NCI-H1417 treated with DMSO at 0.1 percent for 48 hours (cell line): ENCODE results near the gene SFXN2.
"Not testable (repeated sequence)": the region's sequence is repeated elsewhere in the genome, so short reads cannot be mapped to it uniquely, and the experiment has no call there.

Experiments
- DNase-seq: peaks from one replicate; lab custom pipeline; 2025; lab: John Stamatoyannopoulos, UW

Gene SFXN2, protein sequence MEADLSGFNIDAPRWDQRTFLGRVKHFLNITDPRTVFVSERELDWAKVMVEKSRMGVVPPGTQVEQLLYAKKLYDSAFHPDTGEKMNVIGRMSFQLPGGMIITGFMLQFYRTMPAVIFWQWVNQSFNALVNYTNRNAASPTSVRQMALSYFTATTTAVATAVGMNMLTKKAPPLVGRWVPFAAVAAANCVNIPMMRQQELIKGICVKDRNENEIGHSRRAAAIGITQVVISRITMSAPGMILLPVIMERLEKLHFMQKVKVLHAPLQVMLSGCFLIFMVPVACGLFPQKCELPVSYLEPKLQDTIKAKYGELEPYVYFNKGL

GRCh38 chr10:102714621-102715455 is at the start of gene SFXN2:
TSS of gene SFXN2 (plus strand) at chr10:102714636. CDS start at chr10:102726637, 12,001 bp downstream.
- DNase-seq: no peak

DNA sequence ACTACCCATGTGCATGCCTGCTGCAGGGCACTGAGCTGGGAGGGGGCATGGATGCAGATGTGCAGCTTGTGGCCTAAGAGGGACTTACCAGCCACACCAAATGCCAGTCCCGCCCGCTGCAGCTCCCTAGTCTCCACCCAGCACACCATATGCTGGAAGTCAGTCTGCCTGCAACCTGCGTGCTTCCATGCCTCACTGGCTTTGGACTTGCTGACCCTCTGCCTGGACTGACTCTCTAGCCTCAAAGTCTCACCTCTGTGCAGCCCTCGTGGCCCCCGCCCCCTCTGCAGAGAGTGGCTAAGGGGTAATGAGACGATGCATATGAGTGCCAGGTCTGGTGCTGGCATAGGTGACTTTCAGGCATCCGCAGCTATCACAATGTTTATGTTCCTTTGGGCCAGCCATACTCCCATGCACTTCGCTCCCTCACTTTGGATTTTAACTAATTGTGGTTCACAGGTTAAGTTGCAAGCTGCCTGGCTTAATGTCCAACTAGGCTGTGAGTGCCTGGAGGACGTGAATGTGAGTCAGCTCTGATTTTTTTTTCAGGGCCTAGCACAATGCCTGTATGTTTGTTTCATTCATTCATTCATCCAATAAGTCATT is 48.4 kb upstream of the SFXN2 start:
- DNase-seq: no peak

GRCh38 chr10:102667411-102667810 is 47.0 kb upstream of the SFXN2 start:
- not testable (repeated sequence) for DNase-seq

- DNase-seq: no peak
Measured at GRCh38 chr10:102668326-102669107, 45.9 kb upstream of the SFXN2 start.

GRCh38 chr10:102669206-102670064 is 45.0 kb upstream of the SFXN2 start:
- no peak for DNase-seq

- DNase-seq: no peak
Measured at GRCh38 chr10:102670065-102670670, 44.3 kb upstream of the SFXN2 start.

- DNase-seq: no peak
Measured at GRCh38 chr10:102670871-102671434, 43.5 kb upstream of the SFXN2 start.

- no peak for DNase-seq
Measured at GRCh38 chr10:102673236-102673818, 41.1 kb upstream of the SFXN2 start.

- no peak for DNase-seq
Measured at GRCh38 chr10:102673819-102674511, 40.5 kb upstream of the SFXN2 start.

- no peak for DNase-seq
Measured at GRCh38 chr10:102674566-102674965, 39.9 kb upstream of the SFXN2 start.

DNA sequence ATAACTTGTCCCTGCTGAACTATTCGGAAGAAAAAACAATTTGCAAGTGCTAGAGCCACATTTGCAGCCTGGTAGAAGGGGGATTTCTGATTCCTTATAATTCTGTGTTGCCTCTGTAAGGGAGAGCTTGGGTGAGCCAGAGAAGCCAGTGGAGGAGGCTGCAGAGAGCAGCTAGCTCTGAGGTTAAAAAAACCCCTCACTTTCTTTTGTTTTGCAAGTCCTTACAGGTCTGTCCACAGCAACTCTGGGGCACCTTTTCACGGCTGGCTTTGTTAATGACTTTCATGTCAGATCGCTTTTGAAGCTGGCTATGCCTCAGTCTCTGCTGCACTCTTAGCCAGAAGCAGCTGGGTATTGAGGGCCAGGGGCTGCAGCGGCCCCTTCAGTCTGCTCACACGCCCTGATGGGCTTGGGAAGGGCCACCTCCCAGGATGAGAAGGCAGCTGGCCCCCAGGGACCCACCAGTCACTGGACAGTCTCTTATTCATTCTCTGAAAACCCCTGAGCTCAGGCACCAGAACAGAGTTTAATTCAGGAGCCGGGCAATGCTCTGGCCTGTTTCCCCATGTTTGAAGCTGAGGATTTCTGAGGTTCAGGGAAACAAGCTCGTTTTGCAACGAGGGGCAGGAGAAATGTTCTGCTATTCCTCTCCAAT is 39.3 kb upstream of the SFXN2 start:
- no peak for DNase-seq

GRCh38 chr10:102675666-102676533 is 38.5 kb upstream of the SFXN2 start:
- no peak for DNase-seq

GRCh38 chr10:102676534-102677315 is 37.7 kb upstream of the SFXN2 start:
- no peak for DNase-seq

DNA sequence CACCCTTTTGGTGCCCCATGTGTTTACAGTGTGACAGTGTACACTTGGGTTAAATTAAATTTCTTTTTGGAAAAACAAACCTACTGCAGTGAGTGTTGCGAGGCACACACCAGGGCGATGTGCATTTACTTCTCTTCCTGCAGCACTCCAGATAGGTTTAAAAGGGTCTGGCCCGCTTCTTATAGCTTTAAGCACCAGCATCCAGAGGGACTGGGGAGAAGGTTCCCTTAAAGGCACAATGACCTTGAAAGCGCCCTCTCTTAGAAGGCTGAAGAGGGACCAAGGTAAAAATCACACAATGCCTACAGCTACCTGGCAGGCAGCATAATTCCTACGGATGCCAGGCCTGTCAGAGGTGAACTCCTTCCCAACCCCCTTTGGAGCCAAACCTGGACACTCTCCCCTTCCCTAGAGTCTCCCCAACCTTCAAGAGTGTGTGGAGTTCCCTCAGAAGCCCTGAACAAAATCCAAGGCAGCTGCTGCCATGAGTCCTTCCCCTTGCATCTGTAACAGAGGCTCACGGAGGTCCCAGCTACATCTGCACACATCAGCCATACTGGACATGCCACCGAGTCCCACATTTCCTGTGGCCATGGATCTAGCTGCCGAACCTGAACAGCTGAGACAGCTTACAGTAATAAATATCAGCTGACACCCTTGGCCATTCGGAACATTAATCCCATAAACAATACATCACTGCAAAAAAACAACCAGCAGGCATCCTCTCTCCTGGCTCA is 36.9 kb upstream of the SFXN2 start:
- DNase-seq: no peak

- DNase-seq: no peak
Measured at GRCh38 chr10:102678068-102678400, 36.4 kb upstream of the SFXN2 start.

- DNase-seq: peak; percentile 65
Measured at GRCh38 chr10:102678842-102679289, 35.6 kb upstream of the SFXN2 start.
